ENCODE data around the gene RFX3. TPM values are rescaled to one million over a fixed set of nuclear protein-coding genes. Genes with fewer than 3 reads are reported as not detected.

Gene RFX3
- total and polyA plus RNA-seq, 2 experiments from 2014 or later, result 5.8 to 7.9 TPM

DNA sequence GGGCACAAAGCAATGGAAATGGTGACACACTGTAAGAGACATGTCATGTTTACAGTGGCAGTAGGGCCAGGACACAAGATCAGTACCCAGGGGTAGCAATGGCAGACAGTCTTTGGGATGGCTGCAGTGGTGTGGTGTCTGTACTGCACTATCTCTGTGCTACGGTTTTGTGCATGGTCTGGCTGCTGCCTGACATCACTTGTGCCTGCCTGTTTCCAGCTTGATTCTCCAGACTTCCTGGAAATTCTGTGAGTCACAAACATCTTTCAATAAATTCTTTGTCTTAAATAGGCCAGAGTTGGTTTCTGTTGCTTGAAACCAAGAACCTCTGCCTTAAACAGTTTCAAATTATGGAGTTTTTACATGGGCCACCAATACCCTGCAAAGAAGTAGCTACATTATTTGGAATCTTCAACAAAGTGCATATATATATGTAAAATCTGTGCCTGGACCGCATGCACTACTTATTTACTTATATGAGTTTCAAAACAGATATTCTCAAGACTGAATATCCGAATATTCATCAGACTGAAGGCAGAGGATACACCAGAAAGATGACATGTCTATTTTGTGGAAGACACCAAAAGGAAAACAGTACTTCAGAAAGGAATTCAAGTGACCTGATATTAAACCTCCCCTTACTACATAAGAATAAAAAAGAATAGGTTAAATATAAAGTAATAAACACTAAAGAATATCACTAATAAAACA is 188.1 kb downstream of the RFX3 start:
- Histone ChIP-seq H3K4me3 (no peak overlapping the region), H3K9me3 (ENCODE audit: low read depth) (no peaks in the 10 kb centered on the region), H3K4me2 (no peak overlapping the region), H3K9me2 (replicated peaks; ENCODE audit: insufficient read depth) (no peaks in the 10 kb centered on the region), H3K36me3 (replicated peaks; ENCODE audit: insufficient read depth, low read depth) (no peaks in the 10 kb centered on the region), H3K79me2 (peaks cover 2% of the 10 kb centered on the region), H2AFZ (no peak overlapping the region), H3K27me3 (no peaks in the 10 kb centered on the region), H3K27ac (peak overlapping the region; percentile 28), H3K4me1 (ENCODE audit: insufficient read depth) (no peaks in the 10 kb centered on the region), H4K20me1 (ENCODE audit: insufficient read depth, poor library complexity, severe bottlenecking) (no peaks in the 10 kb centered on the region)
- DNase-seq (ENCODE audit: low spot score), result peak; percentile 38
- 79% methylated on average over 3 of the region's 3 CpGs for WGBS (ENCODE audit: low lambda C conversion rate, missing lambda C conversion rate)
- TF ChIP-seq, protein P1, sequence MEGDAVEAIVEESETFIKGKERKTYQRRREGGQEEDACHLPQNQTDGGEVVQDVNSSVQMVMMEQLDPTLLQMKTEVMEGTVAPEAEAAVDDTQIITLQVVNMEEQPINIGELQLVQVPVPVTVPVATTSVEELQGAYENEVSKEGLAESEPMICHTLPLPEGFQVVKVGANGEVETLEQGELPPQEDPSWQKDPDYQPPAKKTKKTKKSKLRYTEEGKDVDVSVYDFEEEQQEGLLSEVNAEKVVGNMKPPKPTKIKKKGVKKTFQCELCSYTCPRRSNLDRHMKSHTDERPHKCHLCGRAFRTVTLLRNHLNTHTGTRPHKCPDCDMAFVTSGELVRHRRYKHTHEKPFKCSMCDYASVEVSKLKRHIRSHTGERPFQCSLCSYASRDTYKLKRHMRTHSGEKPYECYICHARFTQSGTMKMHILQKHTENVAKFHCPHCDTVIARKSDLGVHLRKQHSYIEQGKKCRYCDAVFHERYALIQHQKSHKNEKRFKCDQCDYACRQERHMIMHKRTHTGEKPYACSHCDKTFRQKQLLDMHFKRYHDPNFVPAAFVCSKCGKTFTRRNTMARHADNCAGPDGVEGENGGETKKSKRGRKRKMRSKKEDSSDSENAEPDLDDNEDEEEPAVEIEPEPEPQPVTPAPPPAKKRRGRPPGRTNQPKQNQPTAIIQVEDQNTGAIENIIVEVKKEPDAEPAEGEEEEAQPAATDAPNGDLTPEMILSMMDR (IDR thresholded peaks at IDR 0.05; ENCODE audit: poor library complexity), result no peak
- TF ChIP-seq EZH2 (IDR thresholded peaks at IDR 0.05; ENCODE audit: borderline replicate concordance) (no peak), EZH2phosphoT487 (IDR thresholded peaks at IDR 0.05; ENCODE audit: low read depth, severe bottlenecking, unreplicated experiment) (no peak)

DNA sequence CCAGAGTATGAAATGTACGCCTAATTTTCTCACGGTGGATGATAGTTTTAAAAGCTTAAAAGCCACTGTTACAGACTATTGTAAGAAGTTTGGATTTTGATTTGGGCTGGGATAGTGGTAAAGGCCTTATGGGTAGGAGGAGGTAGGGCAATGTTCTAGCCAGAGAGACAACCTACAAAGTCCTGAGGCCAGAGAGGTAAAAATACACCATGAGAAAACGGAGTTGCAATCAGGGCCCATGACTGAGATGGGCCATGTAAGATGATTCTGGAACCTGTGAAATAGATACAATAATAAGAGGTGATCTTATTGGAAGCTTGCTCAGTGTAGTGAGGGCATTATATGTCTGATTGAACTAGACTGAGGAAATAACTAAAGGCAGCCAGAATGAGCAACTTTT is 188.8 kb downstream of the RFX3 start:
- Histone ChIP-seq H3K27me3 (no peaks in the 10 kb centered on the region), H3K4me2 (no peak overlapping the region), H2AFZ (no peak overlapping the region), H3K36me3 (replicated peaks; ENCODE audit: insufficient read depth, low read depth) (no peaks in the 10 kb centered on the region), H3K27ac (peak overlapping the region; percentile 28), H4K20me1 (ENCODE audit: insufficient read depth, poor library complexity, severe bottlenecking) (no peaks in the 10 kb centered on the region), H3K4me1 (ENCODE audit: insufficient read depth) (no peaks in the 10 kb centered on the region), H3K4me3 (no peak overlapping the region), H3K79me2 (peaks cover 2% of the 10 kb centered on the region), H3K9me3 (ENCODE audit: low read depth) (no peaks in the 10 kb centered on the region), H3K9me2 (replicated peaks; ENCODE audit: insufficient read depth) (no peaks in the 10 kb centered on the region)
- TF ChIP-seq, protein P1 (IDR thresholded peaks at IDR 0.05; ENCODE audit: poor library complexity), result no peak
- 95% methylated on average over 3 of the region's 3 CpGs for WGBS (ENCODE audit: low lambda C conversion rate, missing lambda C conversion rate)
- no peak for DNase-seq (ENCODE audit: low spot score)

DNA sequence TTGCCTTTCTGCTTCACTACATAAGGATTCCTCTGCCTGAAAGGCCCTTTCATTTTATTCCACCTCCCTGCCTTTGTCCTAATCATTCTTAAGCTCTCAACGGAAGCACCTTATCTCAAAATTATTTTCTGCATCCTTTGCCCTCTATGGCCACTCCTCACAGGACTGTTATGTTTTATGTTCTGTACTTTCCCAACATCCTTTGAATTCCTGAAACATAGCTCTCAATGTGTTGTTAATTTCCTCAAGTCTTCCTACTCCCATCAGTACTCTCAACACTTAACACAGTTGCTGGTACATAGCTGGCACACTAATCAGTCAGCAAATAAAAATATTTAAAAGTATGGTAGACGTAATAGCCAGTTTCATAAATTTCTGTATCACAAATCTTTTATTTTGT is 193.0 kb downstream of the RFX3 start:
- Histone ChIP-seq H3K9me3 (ENCODE audit: low read depth) (no peaks in the 10 kb centered on the region), H3K4me2 (no peak overlapping the region), H3K9me2 (replicated peaks; ENCODE audit: insufficient read depth) (no peaks in the 10 kb centered on the region), H4K20me1 (ENCODE audit: insufficient read depth, poor library complexity, severe bottlenecking) (no peaks in the 10 kb centered on the region), H3K27me3 (no peaks in the 10 kb centered on the region), H3K36me3 (replicated peaks; ENCODE audit: insufficient read depth, low read depth) (no peaks in the 10 kb centered on the region), H3K79me2 (no peaks in the 10 kb centered on the region), H2AFZ (no peak overlapping the region), H3K4me1 (ENCODE audit: insufficient read depth) (no peaks in the 10 kb centered on the region), H3K4me3 (no peak overlapping the region), H3K27ac (no peak overlapping the region)
- WGBS (ENCODE audit: low lambda C conversion rate, missing lambda C conversion rate), result 67% methylated on average over 2 of the region's 2 CpGs
- no peak for TF ChIP-seq EZH2 (IDR thresholded peaks at IDR 0.05; ENCODE audit: borderline replicate concordance)
- TF ChIP-seq, protein P1 (IDR thresholded peaks at IDR 0.05; ENCODE audit: poor library complexity), result no peak
- no peak for DNase-seq (ENCODE audit: low spot score)

DNA sequence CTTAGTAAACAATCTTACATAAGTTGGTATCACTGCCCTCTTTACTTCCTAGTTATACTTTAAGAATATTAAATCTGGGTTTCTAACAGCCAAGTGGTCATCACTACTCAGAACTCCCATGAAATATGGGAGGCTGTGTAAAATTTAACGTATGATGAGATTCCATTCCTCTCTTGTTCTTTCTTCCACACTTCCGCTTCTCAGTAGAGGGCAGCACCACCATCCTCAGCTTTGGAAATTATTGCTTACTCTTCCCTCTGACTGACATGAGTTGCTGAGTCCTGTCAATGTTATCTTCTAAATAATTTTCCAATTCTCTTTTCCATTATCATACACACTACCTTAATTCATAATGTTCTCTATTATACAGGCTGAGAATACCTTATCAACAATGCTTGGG is 194.0 kb downstream of the RFX3 start:
- H3K9me2 ChIP-seq (replicated peaks; ENCODE audit: insufficient read depth), result no peaks in the 10 kb centered on the region
- TF ChIP-seq EZH2 (IDR thresholded peaks at IDR 0.05; ENCODE audit: borderline replicate concordance), result no peak
- TF ChIP-seq, protein P1 (IDR thresholded peaks at IDR 0.05; ENCODE audit: poor library complexity), result peak; percentile 28
- H3K79me2 ChIP-seq, result no peaks in the 10 kb centered on the region
- DNase-seq (ENCODE audit: low spot score), result peak; percentile 7
- H3K9me3 ChIP-seq (ENCODE audit: low read depth), result no peaks in the 10 kb centered on the region
- H3K27me3 ChIP-seq, result no peaks in the 10 kb centered on the region
- H3K4me1 ChIP-seq (ENCODE audit: insufficient read depth), result no peaks in the 10 kb centered on the region
- no peaks in the 10 kb centered on the region for H3K36me3 ChIP-seq (replicated peaks; ENCODE audit: insufficient read depth, low read depth)
- 63% methylated on average over 2 of the region's 2 CpGs for WGBS (ENCODE audit: low lambda C conversion rate, missing lambda C conversion rate)
- no peak overlapping the region for H3K4me2 ChIP-seq
- H2AFZ ChIP-seq, result no peak overlapping the region
- no peak overlapping the region for H3K4me3 ChIP-seq
- H3K27ac ChIP-seq, result no peak overlapping the region
- no peaks in the 10 kb centered on the region for H4K20me1 ChIP-seq (ENCODE audit: insufficient read depth, poor library complexity, severe bottlenecking)
